ENCODE data around the gene EMC9. TPM values are rescaled to one million over a fixed set of nuclear protein-coding genes. Genes with fewer than 3 reads are reported as not detected.

Gene EMC9
- total RNA-seq, 1 donor from 2014 or later = 14.0 TPM

DNA sequence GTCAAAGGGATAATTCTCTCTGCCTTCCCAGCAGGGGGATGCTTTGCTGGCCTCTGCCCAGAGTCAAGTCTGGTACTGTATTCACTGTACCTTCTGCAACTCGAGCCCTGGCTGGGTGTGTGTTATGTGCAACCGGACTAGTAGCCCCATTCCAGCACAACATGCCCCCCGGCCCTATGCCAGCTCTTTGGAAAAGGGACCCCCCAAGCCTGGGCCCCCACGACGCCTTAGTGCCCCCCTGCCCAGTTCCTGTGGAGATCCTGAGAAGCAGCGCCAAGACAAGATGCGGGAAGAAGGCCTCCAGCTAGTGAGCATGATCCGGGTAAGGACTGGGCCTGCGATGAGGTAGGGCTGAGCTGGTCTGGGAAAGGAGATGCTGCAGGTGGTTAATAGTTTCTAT is 9.2 kb upstream of the EMC9 start:
- H2AFZ ChIP-seq (replicated peaks) = no peak overlapping the region
- Mint-ChIP-seq H3K4me1 (peaks cover 15% of the 10 kb centered on the region), H3K36me3 (peaks cover 10% of the 10 kb centered on the region), H3K4me3 (no peak overlapping the region), H3K27ac (no peak overlapping the region), H3K27me3 (ENCODE audit: insufficient read depth, low read depth) (no peaks in the 10 kb centered on the region), H3K9me3 (no peaks in the 10 kb centered on the region)
- TF ChIP-seq EZH2 (IDR thresholded peaks at IDR 0.05) = no peak
- TF ChIP-seq, protein P1, sequence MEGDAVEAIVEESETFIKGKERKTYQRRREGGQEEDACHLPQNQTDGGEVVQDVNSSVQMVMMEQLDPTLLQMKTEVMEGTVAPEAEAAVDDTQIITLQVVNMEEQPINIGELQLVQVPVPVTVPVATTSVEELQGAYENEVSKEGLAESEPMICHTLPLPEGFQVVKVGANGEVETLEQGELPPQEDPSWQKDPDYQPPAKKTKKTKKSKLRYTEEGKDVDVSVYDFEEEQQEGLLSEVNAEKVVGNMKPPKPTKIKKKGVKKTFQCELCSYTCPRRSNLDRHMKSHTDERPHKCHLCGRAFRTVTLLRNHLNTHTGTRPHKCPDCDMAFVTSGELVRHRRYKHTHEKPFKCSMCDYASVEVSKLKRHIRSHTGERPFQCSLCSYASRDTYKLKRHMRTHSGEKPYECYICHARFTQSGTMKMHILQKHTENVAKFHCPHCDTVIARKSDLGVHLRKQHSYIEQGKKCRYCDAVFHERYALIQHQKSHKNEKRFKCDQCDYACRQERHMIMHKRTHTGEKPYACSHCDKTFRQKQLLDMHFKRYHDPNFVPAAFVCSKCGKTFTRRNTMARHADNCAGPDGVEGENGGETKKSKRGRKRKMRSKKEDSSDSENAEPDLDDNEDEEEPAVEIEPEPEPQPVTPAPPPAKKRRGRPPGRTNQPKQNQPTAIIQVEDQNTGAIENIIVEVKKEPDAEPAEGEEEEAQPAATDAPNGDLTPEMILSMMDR (IDR thresholded peaks at IDR 0.05) = no peak
- TF ChIP-seq EZH2phosphoT487 (IDR thresholded peaks at IDR 0.05) = no peak
- H3K36me3 ChIP-seq = peaks cover 4% of the 10 kb centered on the region
- DNase-seq (ENCODE audit: low spot score) = no peak
- no peak overlapping the region for H3K27ac ChIP-seq
- peaks cover 10% of the 10 kb centered on the region for H3K4me1 ChIP-seq
- peaks cover 15% of the 10 kb centered on the region for H4K20me1 ChIP-seq (ENCODE audit: low read depth)
- H3K4me3 ChIP-seq = no peak overlapping the region
- H3K9me3 ChIP-seq (ENCODE audit: low read depth) = no peaks in the 10 kb centered on the region
- no peak overlapping the region for H3K4me2 ChIP-seq
- H3K9ac ChIP-seq = no peak overlapping the region
- peaks cover 29% of the 10 kb centered on the region for H3K79me2 ChIP-seq (ENCODE audit: low read depth)
- H3F3A ChIP-seq (ENCODE audit: low read depth) = peaks cover 4% of the 10 kb centered on the region
- H3K27me3 ChIP-seq = no peaks in the 10 kb centered on the region

DNA sequence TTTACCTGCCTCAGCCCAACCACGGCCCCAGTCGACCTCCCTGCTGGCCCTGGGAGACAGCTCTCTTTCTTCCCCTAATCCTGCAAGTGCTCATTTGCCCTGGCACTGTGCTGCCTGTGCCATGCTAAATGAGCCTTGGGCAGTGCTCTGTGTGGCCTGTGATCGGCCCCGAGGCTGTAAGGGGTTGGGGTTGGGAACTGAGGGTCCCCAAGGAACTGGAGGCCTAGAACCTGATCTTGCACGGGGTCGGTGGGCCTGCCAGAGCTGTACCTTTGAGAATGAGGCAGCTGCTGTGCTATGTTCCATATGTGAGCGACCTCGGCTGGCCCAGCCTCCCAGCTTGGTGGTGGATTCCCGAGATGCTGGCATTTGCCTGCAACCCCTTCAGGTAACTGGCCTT is 8.7 kb upstream of the EMC9 start:
- Histone ChIP-seq H3K9ac (no peak overlapping the region), H3K4me3 (no peak overlapping the region), H4K20me1 (ENCODE audit: low read depth) (peaks cover 15% of the 10 kb centered on the region), H2AFZ (replicated peaks) (no peak overlapping the region), H3K27me3 (no peaks in the 10 kb centered on the region), H3K9me3 (ENCODE audit: low read depth) (no peaks in the 10 kb centered on the region), H3K27ac (no peak overlapping the region), H3F3A (ENCODE audit: low read depth) (peaks cover 4% of the 10 kb centered on the region), H3K79me2 (ENCODE audit: low read depth) (peaks cover 33% of the 10 kb centered on the region), H3K4me1 (peaks cover 10% of the 10 kb centered on the region), H3K36me3 (peaks cover 4% of the 10 kb centered on the region), H3K4me2 (no peak overlapping the region)
- Mint-ChIP-seq H3K36me3 (peaks cover 6% of the 10 kb centered on the region), H3K27me3 (ENCODE audit: insufficient read depth, low read depth) (no peaks in the 10 kb centered on the region), H3K4me1 (peaks cover 19% of the 10 kb centered on the region), H3K27ac (no peak overlapping the region), H3K4me3 (no peak overlapping the region), H3K9me3 (no peaks in the 10 kb centered on the region)
- TF ChIP-seq EZH2phosphoT487 (IDR thresholded peaks at IDR 0.05) = no peak
- TF ChIP-seq EZH2 (IDR thresholded peaks at IDR 0.05) = no peak
- TF ChIP-seq, protein P1 (IDR thresholded peaks at IDR 0.05) = no peak
- no peak for DNase-seq (ENCODE audit: low spot score)

DNA sequence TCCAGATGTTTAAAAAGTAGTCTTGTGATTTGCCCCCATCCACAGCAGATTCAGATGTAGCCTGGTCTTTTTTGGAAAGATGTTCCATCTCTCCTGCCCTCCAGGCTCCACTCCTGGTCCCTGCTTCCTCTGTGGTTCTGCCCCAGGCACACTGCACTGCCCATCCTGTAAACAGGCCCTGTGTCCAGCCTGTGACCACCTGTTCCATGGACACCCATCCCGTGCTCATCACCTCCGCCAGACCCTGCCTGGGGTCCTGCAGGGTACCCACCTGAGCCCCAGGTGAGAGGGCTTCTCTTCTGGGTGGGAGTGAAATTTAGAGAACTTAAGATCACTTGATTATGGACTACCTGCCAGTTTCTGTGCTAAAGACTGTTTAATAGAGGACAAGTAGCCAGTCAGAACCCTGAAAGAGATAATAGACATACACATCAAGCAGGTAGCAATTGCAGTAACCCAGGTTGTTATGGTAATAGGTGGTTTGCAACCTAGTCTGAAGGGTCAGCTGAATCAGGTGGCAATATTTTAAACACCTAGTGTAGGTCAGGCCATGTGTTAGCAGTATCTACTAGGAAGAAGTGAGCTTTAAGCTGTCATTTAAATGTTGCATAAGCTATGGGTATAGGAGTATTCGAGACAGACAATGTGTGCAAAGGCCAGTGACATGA is 8.0 kb upstream of the EMC9 start:
- Histone ChIP-seq H3K27ac (no peak overlapping the region), H4K20me1 (ENCODE audit: low read depth) (peaks cover 15% of the 10 kb centered on the region), H3K36me3 (peaks cover under 1% of the 10 kb centered on the region), H3K9ac (no peak overlapping the region), H3K9me3 (ENCODE audit: low read depth) (no peaks in the 10 kb centered on the region), H3K4me2 (no peak overlapping the region), H3K79me2 (ENCODE audit: low read depth) (peaks cover 33% of the 10 kb centered on the region), H3F3A (ENCODE audit: low read depth) (peaks cover 4% of the 10 kb centered on the region), H2AFZ (replicated peaks) (no peak overlapping the region), H3K4me3 (no peak overlapping the region), H3K27me3 (no peaks in the 10 kb centered on the region), H3K4me1 (peaks cover 10% of the 10 kb centered on the region)
- H3K36me3 Mint-ChIP-seq = peaks cover 8% of the 10 kb centered on the region
- peak overlapping the region; percentile 99 for H3K4me3 Mint-ChIP-seq
- no peak for DNase-seq (ENCODE audit: low spot score)
- TF ChIP-seq, protein P1 (IDR thresholded peaks at IDR 0.05) = no peak
- no peak for TF ChIP-seq EZH2 (IDR thresholded peaks at IDR 0.05)
- TF ChIP-seq EZH2phosphoT487 (IDR thresholded peaks at IDR 0.05) = no peak
- H3K9me3 Mint-ChIP-seq = no peaks in the 10 kb centered on the region
- H3K4me1 Mint-ChIP-seq = peaks cover 19% of the 10 kb centered on the region
- H3K27ac Mint-ChIP-seq = no peak overlapping the region
- no peaks in the 10 kb centered on the region for H3K27me3 Mint-ChIP-seq (ENCODE audit: insufficient read depth, low read depth)
